Measurements from ENCODE around the gene LAPTM5. TPM values are rescaled to one million over a fixed set of nuclear protein-coding genes. Genes with fewer than 3 reads are reported as not detected.

Gene LAPTM5
- total and polyA plus RNA-seq, 10 of the 15 experiments (the other 5 are each of a cell fraction or from before 2014, with no cell fraction given) = 24.1 to 1,034 (median 687) TPM

- Histone ChIP-seq H3K27ac (ENCODE audit: control insufficient read depth, insufficient read depth) (peak overlapping the region; percentile 93), H4K20me1 (ENCODE audit: control insufficient read depth, insufficient read depth) (no peaks in the 10 kb centered on the region), H3K4me3 (peak overlapping the region; percentile 90), H3K4me1 (ENCODE audit: control insufficient read depth, insufficient read depth, low read length) (peaks cover 18% of the 10 kb centered on the region), H3K27me3 (replicated peaks in 1 of 2; ENCODE audit: control insufficient read depth in 2 of 2, insufficient read depth in 2 of 2, low read length in 1 of 2) (no peaks in the 10 kb centered on the region), H3K9me3 (replicated peaks; ENCODE audit: control insufficient read depth, insufficient read depth, low read length) (peaks cover 7% of the 10 kb centered on the region; the same call in 2 of the 3 replicates), H3K79me2 (ENCODE audit: control insufficient read depth, insufficient read depth, low read length) (peaks cover 5% of the 10 kb centered on the region), H3K9ac (ENCODE audit: control insufficient read depth, insufficient read depth, low read length) (peak overlapping the region; percentile 80), H3K36me3 (ENCODE audit: control insufficient read depth in 2 of 2, insufficient read depth in 2 of 2, low read length in 1 of 2) (no peaks in the 10 kb centered on the region), H3K4me2 (ENCODE audit: control insufficient read depth, insufficient read depth) (peak overlapping the region; percentile 96), H2AFZ (ENCODE audit: control insufficient read depth, low read depth, low read length) (peak overlapping the region; percentile 80)
- SMC1A ChIA-PET (ENCODE audit: uncharacterized antibody, unreplicated experiment) = interaction anchor here (0.7 to 21.5 kb wide), 18 partner anchors 9 to 194 kb away, joined by 3 to 556 read pairs (median 8); partner anchors contain the start of gene LAPTM5
- CTCF ChIA-PET = interaction anchor here (0.6 to 4.9 kb wide), 21 partner anchors 11 to 391 kb away, joined by 3 to 516 read pairs (median 18); partner anchors contain the start of gene LAPTM5
- RAD21 ChIA-PET (ENCODE audit: unreplicated experiment) = interaction anchor here (0.7 to 15.6 kb wide), 21 partner anchors 10 to 1934 kb away, joined by 3 to 538 read pairs (median 9); partner anchors contain the start of gene LAPTM5
- ATAC-seq = peak; percentile 84
- POLR2A ChIA-PET = interaction anchor here (0.6 to 4.4 kb wide), 18 partner anchors 8 to 346 kb away, joined by 3 to 79 read pairs (median 6); no protein-coding TSS in a partner anchor
- intact Hi-C loops (cut with micrococcal nuclease; ENCODE audit: unreplicated experiment) = loop anchor here (1.0 to 2.0 kb wide), 3 partner anchors 60 to 210 kb away; no protein-coding TSS in a partner anchor
- peak; percentile 83 for FAIRE-seq
- in situ Hi-C loops (cut with MboI) = loop anchor here (5.0 kb wide), 1 partner anchor 193 kb away; no protein-coding TSS in a partner anchor
- BruUV-seq (replicated peaks) = no TSS peak
- peak; percentile 71 for DNase-seq (ENCODE audit: low read depth, low spot score)
- 1% methylated on average over 49 of the region's 66 CpGs for WGBS (ENCODE audit: insufficient coverage, insufficient replicate concordance, low lambda C conversion rate, missing lambda C conversion rate)
- TF ChIP-seq CTCF (IDR thresholded peaks at IDR 0.05 in 2 of 3, conservative IDR thresholded peaks at IDR 0.05 in 1 of 3; ENCODE audit: control insufficient read depth in 2 of 3, extremely low read depth in 1 of 3, insufficient read depth in 1 of 3, low read depth in 3 of 3, low read length in 3 of 3) = peak; percentile 86 to 95 (median 87); a peak in 5 of 6 replicates
- no peak for TF ChIP-seq SREBF1 (IDR thresholded peaks at IDR 0.05; ENCODE audit: low read length)
- no peak for TF ChIP-seq EZH2 (IDR thresholded peaks at IDR 0.05; ENCODE audit: borderline replicate concordance, control insufficient read depth, low read depth, low read length)
- no peak; the same call in 1 of the 2 replicates for TF ChIP-seq HDAC2 (IDR thresholded peaks at IDR 0.05)
- TF ChIP-seq E2F4 (IDR thresholded peaks at IDR 0.05; ENCODE audit: low read depth, low read length) = 0 out of 2 replicates have a peak, but pooled peaks have one; percentile 20
- TF ChIP-seq ZNF622 (IDR thresholded peaks at IDR 0.05) = no peak
- TF ChIP-seq NKRF (conservative IDR thresholded peaks at IDR 0.05) = peak; percentile 84
- TF ChIP-seq SKIL (IDR thresholded peaks at IDR 0.05; ENCODE audit: low read depth, poor library complexity, severe bottlenecking) = no peak
- TF ChIP-seq KLF5 (IDR thresholded peaks at IDR 0.05; ENCODE audit: partially characterized antibody) = no peak
- TF ChIP-seq MYC (IDR thresholded peaks at IDR 0.05; ENCODE audit: insufficient read depth, insufficient read length, insufficient replicate concordance, low read length, severe bottlenecking) = no peak
- TF ChIP-seq PKNOX1 (IDR thresholded peaks at IDR 0.05) = peak; percentile 66
- TF ChIP-seq MAX (IDR thresholded peaks at IDR 0.05; ENCODE audit: low read depth, low read length) = peak; percentile 91
Observed at GRCh38 chr1:30718636-30719405, 38.8 kb downstream of the LAPTM5 start.

All from GM12878 (cell line).